NT2/D1 (cell line): ENCODE measurements around the gene TREX2.

Experiments
- SUZ12 ChIP-seq: IDR thresholded peaks from 2 replicates; pipeline ENCODE4 v1.6.1; 2011; ENCODE audit not compliant: insufficient read length, insufficient read depth; ENCODE audit errors: extremely low read depth
- YY1 ChIP-seq: IDR thresholded peaks from 2 replicates; pipeline ENCODE4 v1.6.1; 2011; ENCODE audit not compliant: insufficient read length, insufficient read depth

DNA sequence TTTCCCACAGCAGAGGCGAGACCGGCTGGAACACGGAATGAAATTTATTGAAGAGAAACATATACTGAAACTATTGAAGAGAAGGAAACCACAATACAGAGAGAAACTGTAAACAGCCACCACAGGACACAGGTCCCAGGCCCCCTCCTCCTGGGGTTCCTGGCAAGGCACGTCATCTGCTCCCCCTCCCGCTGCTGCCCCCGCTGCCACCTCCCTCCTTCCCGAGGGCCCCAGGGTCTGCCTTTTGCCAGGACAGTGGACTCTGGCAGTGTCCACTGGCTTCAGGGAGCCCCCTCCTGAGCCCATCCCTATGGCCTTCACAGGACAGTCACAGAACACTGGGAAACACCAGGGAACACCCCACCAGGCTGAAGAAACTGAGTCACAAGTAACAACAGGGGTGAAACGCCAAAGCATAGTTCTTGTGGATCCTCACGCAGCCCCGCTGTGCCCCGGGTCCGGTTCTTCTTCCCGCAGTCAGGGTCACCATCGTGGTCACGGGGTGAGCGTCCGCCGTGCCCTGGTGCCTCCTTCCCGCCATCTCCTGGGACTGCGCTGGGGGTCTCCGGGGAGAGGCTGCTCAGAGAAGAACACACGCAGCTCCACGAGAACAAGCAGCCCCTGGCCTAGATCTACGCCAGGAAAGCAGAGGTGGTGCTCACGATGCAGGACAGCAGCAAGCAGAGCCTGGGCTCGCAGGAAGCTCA lies 50.1 kb downstream of the TREX2 start:
- TF ChIP-seq SUZ12 (no peak), YY1 (no peak)
